DOHH2 (cell line): Measurements from ENCODE around the gene EML5.

Experiments used
- EZH2phosphoT487 ChIP-seq: fragments of 200-600 bp; sonication (generic); IDR thresholded peaks from 2 replicates; pipeline ENCODE4 v1.6.1; 2017; ENCODE audit warnings: borderline replicate concordance, mild to moderate bottlenecking, antibody characterized with exemption, low read length, moderate library complexity, mixed read lengths
- TF ChIP-seq, protein P1 (sequence below): fragments of 200-600 bp; sonication (generic); IDR thresholded peaks from one replicate; pipeline ENCODE4 v1.5.1; 2014; ENCODE audit warnings: antibody characterized with exemption, mild to moderate bottlenecking, low read depth, low read length; ENCODE audit not compliant: poor library complexity, severe bottlenecking

DNA sequence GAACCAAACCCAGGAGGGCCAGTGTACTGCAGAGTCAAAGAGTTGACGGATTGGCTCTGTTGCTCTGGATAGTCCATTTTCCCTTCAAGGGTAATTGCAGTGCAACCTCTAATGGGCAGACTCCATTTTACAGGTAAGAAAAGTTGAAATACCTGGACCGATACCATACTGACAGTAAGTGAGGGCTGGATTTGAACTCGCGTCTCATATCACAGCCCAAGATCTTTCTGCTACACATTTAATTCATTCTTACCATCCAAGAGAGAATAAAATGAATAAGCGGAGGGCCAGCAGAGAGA is 230.3 kb downstream of the EML5 start:
- TF ChIP-seq, protein P1, sequence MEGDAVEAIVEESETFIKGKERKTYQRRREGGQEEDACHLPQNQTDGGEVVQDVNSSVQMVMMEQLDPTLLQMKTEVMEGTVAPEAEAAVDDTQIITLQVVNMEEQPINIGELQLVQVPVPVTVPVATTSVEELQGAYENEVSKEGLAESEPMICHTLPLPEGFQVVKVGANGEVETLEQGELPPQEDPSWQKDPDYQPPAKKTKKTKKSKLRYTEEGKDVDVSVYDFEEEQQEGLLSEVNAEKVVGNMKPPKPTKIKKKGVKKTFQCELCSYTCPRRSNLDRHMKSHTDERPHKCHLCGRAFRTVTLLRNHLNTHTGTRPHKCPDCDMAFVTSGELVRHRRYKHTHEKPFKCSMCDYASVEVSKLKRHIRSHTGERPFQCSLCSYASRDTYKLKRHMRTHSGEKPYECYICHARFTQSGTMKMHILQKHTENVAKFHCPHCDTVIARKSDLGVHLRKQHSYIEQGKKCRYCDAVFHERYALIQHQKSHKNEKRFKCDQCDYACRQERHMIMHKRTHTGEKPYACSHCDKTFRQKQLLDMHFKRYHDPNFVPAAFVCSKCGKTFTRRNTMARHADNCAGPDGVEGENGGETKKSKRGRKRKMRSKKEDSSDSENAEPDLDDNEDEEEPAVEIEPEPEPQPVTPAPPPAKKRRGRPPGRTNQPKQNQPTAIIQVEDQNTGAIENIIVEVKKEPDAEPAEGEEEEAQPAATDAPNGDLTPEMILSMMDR = no peak
- no peak for TF ChIP-seq EZH2phosphoT487
